Panc1 (cell line): Measurements from ENCODE around the gene MARCHF2.

ENCODE experiments used
- POLR2AphosphoS5 ChIP-seq: IDR thresholded peaks from 2 replicates; pipeline ENCODE4 v1.6.1; 2012; ENCODE audit warnings: mild to moderate bottlenecking, low read depth, low read length, moderate library complexity
- TF ChIP-seq, protein P1 (sequence below): fragments of 450-650 bp; IDR thresholded peaks from 2 replicates; pipeline ENCODE4 v1.5.1; 2017; ENCODE audit warnings: mild to moderate bottlenecking
- TF ChIP-seq, protein P2 (sequence below), 2 experiments: IDR thresholded peaks; 2 replicates each; pipeline ENCODE4 v1.6.1; 2011 to 2012; ENCODE audit warnings: low read depth in 2 of 2, control low read depth in 1 of 2, low read length in 1 of 2, mild to moderate bottlenecking in 1 of 2, moderate library complexity in 1 of 2; ENCODE audit not compliant: insufficient read depth in 1 of 2

DNA sequence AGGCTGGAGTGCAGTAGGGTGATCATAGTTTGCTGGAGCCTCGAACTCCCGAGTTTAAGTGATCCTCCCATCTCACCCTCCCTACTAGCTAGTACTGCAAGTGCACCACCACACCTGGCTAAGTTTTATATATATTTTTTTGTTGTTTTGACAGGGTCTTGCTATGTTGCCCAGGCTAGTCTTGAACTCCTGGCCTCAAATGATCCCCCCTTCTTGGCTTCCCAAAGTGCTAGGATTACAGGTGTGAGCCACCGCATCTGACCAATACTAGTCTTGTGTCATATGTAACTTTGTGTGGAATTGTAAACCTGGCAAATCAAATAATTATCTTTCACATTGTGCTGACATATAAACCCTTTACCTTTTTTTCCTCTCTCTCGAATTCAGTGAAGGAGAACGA is 41.9 kb downstream of the MARCHF2 start:
- TF ChIP-seq, protein P1, sequence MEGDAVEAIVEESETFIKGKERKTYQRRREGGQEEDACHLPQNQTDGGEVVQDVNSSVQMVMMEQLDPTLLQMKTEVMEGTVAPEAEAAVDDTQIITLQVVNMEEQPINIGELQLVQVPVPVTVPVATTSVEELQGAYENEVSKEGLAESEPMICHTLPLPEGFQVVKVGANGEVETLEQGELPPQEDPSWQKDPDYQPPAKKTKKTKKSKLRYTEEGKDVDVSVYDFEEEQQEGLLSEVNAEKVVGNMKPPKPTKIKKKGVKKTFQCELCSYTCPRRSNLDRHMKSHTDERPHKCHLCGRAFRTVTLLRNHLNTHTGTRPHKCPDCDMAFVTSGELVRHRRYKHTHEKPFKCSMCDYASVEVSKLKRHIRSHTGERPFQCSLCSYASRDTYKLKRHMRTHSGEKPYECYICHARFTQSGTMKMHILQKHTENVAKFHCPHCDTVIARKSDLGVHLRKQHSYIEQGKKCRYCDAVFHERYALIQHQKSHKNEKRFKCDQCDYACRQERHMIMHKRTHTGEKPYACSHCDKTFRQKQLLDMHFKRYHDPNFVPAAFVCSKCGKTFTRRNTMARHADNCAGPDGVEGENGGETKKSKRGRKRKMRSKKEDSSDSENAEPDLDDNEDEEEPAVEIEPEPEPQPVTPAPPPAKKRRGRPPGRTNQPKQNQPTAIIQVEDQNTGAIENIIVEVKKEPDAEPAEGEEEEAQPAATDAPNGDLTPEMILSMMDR = no peak
- TF ChIP-seq POLR2AphosphoS5 = no peak
- TF ChIP-seq, protein P2, sequence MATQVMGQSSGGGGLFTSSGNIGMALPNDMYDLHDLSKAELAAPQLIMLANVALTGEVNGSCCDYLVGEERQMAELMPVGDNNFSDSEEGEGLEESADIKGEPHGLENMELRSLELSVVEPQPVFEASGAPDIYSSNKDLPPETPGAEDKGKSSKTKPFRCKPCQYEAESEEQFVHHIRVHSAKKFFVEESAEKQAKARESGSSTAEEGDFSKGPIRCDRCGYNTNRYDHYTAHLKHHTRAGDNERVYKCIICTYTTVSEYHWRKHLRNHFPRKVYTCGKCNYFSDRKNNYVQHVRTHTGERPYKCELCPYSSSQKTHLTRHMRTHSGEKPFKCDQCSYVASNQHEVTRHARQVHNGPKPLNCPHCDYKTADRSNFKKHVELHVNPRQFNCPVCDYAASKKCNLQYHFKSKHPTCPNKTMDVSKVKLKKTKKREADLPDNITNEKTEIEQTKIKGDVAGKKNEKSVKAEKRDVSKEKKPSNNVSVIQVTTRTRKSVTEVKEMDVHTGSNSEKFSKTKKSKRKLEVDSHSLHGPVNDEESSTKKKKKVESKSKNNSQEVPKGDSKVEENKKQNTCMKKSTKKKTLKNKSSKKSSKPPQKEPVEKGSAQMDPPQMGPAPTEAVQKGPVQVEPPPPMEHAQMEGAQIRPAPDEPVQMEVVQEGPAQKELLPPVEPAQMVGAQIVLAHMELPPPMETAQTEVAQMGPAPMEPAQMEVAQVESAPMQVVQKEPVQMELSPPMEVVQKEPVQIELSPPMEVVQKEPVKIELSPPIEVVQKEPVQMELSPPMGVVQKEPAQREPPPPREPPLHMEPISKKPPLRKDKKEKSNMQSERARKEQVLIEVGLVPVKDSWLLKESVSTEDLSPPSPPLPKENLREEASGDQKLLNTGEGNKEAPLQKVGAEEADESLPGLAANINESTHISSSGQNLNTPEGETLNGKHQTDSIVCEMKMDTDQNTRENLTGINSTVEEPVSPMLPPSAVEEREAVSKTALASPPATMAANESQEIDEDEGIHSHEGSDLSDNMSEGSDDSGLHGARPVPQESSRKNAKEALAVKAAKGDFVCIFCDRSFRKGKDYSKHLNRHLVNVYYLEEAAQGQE (IDR thresholded peaks at IDR 0.05; ENCODE audit: insufficient read depth in 1 of 2, low read depth in 2 of 2, low read length in 1 of 2) = no peak
